Activated CD8-positive, alpha-beta T cell treated with anti-CD3 and anti-CD28 coated beads for 36 hours (primary cell): ENCODE data around the gene WDR26. TPM values are rescaled to one million over a fixed set of nuclear protein-coding genes. Genes with fewer than 3 reads are reported as not detected.
"Not testable (repeated sequence)": the region's sequence is repeated elsewhere in the genome, so short reads cannot be mapped to it uniquely, and the experiment has no call there.

Source experiments
- ATAC-seq: fragments of 200-7000 bp; cut with Tn5 transposase; one replicate; pipeline ENCODE4 v1.10.0; 2021; ENCODE audit warnings: mild to moderate bottlenecking, moderate library complexity
- CTCF ChIA-PET: fragments of 350-600 bp; sonication (Branson Sonifier 250); formaldehyde crosslinking; loops from one replicate; lab custom pipeline; 2021; ENCODE audit warnings: antibody characterized with exemption; lab: Charles Lee
- POLR2A ChIA-PET: fragments of 350-600 bp; sonication (Branson Sonifier 250); formaldehyde crosslinking; loops from one replicate; lab custom pipeline; 2021; ENCODE audit warnings: antibody characterized with exemption; lab: Charles Lee
- DNase-seq: peaks from one replicate; pipeline ENCODE4 v3.0.0-alpha.2; 2020
- H3K27ac Mint-ChIP-seq: one replicate; pipeline ENCODE4 v1.8.0; 2021; ENCODE audit warnings: mild to moderate bottlenecking, mixed read lengths
- H3K27me3 Mint-ChIP-seq: one replicate; pipeline ENCODE4 v1.8.0; 2021; ENCODE audit warnings: mixed read lengths
- H3K36me3 Mint-ChIP-seq: one replicate; pipeline ENCODE4 v1.8.0; 2021; ENCODE audit warnings: low read depth, mixed read lengths
- H3K4me1 Mint-ChIP-seq: one replicate; pipeline ENCODE4 v1.8.0; 2021; ENCODE audit warnings: low read depth, mixed read lengths
- H3K4me3 Mint-ChIP-seq: one replicate; pipeline ENCODE4 v1.8.0; 2021; ENCODE audit warnings: mild to moderate bottlenecking, moderate library complexity, mixed read lengths
- H3K9me3 Mint-ChIP-seq: one replicate; pipeline ENCODE4 v1.8.0; 2021; ENCODE audit warnings: mixed read lengths
- intact Hi-C: fragments of 100-400 bp; cut with micrococcal nuclease; formaldehyde crosslinking; loops from one replicate; pipeline ENCODE4 v1.10.0; 2022
- microRNA-seq: library from miRNA; unstranded; fragments of <30 nt; microRNA quantifications from one replicate; pipeline ENCODE4 v1.2.0, GENCODE V29; 2022; ENCODE audit warnings: borderline microRNAs expressed, borderline replicate concordance
- total RNA-seq, 2 experiments: library from RNA; stranded (reverse); gene quantifications; one replicate each; pipeline ENCODE4 v1.2.3, GENCODE V29; 2021
- TF ChIP-seq, protein P1 (sequence below): fragments of 200-600 bp; IDR thresholded peaks from one replicate; pipeline ENCODE4 v1.8.0; 2022; ENCODE audit warnings: antibody characterized with exemption, mild to moderate bottlenecking

The WDR26 gene
- total RNA-seq, 2 experiments from 2014 or later = 75.2 to 75.8 TPM

GRCh38 chr1:224343679-224344078 is 90.9 kb downstream of the WDR26 start:
- Mint-ChIP-seq H3K4me3 (no peak overlapping the region), H3K4me1 (peaks cover 9% of the 10 kb centered on the region), H3K9me3 (peaks cover 19% of the 10 kb centered on the region), H3K27ac (no peak overlapping the region), H3K36me3 (peaks cover 8% of the 10 kb centered on the region), H3K27me3 (no peaks in the 10 kb centered on the region)
- TF ChIP-seq, protein P1, sequence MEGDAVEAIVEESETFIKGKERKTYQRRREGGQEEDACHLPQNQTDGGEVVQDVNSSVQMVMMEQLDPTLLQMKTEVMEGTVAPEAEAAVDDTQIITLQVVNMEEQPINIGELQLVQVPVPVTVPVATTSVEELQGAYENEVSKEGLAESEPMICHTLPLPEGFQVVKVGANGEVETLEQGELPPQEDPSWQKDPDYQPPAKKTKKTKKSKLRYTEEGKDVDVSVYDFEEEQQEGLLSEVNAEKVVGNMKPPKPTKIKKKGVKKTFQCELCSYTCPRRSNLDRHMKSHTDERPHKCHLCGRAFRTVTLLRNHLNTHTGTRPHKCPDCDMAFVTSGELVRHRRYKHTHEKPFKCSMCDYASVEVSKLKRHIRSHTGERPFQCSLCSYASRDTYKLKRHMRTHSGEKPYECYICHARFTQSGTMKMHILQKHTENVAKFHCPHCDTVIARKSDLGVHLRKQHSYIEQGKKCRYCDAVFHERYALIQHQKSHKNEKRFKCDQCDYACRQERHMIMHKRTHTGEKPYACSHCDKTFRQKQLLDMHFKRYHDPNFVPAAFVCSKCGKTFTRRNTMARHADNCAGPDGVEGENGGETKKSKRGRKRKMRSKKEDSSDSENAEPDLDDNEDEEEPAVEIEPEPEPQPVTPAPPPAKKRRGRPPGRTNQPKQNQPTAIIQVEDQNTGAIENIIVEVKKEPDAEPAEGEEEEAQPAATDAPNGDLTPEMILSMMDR = no peak
- intact Hi-C loops = no loop called here
- CTCF ChIA-PET = interaction anchor here (1.1 to 1.2 kb wide), 2 partner anchors 10 to 38 kb away, joined by 3 to 4 read pairs; no protein-coding TSS in a partner anchor
- DNase-seq (no peak), ATAC-seq (no peak)
- POLR2A ChIA-PET = no interaction called here

DNA sequence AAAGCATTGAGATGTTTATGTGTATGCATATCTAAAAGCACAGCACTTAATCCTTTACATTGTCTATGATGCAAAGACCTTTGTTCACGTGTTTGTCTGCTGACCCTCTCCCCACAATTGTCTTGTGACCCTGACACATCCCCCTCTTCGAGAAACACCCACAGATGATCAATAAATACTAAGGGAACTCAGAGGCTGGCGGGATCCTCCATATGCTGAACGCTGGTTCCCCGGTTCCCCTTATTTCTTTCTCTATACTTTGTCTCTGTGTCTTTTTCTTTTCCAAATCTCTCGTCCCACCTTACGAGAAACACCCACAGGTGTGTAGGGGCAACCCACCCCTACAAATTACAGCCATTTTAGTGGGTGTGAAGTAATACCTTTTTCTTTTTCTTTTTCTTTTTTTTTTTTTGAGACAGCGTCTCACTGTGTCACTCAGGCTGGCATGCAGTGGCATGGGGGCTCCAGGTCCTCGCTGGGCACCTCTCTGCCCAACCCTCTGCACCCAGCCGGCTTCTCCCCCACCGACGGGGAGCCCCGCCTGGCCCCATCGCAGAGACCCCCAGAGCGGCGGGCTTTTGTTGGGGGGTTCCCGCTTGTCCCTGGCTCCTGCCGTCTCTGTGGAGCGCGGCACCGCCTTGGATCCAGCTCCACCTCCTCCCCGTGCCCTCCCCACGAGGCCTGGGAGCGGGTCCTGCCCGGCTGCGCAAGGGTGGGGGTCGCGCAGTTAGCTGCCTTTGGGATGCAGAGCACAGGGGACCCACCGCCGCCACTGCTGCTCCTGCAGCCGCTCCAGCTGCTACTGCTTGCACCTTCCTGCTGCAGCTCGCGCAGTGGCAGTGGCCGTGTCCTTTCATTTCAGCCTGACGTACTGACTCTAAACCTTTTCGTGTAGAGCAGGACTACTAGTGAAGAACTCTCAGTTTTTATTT is 93.9 kb downstream of the WDR26 start:
- CTCF ChIA-PET = interaction anchor here (1.0 kb wide), 1 partner anchor 36 kb away, joined by 3 read pairs; no protein-coding TSS in a partner anchor
- ATAC-seq = peak; percentile 83
- H3K4me1 Mint-ChIP-seq, H3K27ac Mint-ChIP-seq, intact Hi-C loops, H3K36me3 Mint-ChIP-seq, H3K27me3 Mint-ChIP-seq: not testable (repeated sequence)
- peaks cover 19% of the 10 kb centered on the region for H3K9me3 Mint-ChIP-seq
- peak; percentile 53 for DNase-seq
- peak overlapping the region; percentile 69 for H3K4me3 Mint-ChIP-seq
- POLR2A ChIA-PET = interaction anchor here (1.5 kb wide), 1 partner anchor 17 kb away, joined by 4 read pairs; no protein-coding TSS in a partner anchor

DNA sequence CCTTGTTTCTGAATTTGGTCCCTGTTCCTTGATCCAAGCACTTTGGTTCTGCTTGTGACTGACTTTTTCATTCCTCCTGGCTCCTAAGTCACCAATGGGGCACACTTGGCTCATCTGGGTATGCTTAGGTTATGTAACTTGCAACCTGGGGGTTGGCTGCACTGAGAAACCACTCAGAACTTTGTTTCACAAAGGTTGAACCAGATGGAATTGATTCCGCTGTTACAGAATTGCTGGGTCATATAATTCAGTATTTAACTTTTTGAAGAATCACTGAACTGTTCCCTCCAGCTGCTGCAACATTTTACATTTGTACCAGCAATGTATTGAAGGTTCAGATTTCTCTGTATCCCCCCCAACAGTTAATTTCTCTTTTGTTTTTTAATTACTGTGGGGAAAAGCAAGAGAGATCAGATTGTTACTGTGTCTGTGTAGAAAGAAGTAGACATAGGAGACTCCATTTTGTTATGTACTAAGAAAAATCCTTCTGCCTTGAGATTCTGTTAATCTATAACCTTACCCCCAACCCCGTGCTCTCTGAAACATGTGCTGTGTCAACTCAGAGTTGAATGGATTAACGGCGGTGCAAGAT is 95.1 kb downstream of the WDR26 start:
- CTCF ChIA-PET = interaction anchor here (1.4 kb wide), 1 partner anchor 224 kb away, joined by 5 read pairs; no protein-coding TSS in a partner anchor
- intact Hi-C loops = loop anchor here (10.0 kb wide), 1 partner anchor 635 kb away; no protein-coding TSS in a partner anchor
- Mint-ChIP-seq H3K4me1 (peaks cover 7% of the 10 kb centered on the region), H3K27ac (no peak overlapping the region), H3K36me3 (peaks cover 8% of the 10 kb centered on the region), H3K27me3 (no peaks in the 10 kb centered on the region), H3K4me3 (no peak overlapping the region), H3K9me3 (peaks cover 19% of the 10 kb centered on the region)
- no peak for ATAC-seq
- DNase-seq = no peak
- TF ChIP-seq, protein P1 = no peak
- POLR2A ChIA-PET = no interaction called here

- no peaks in the 10 kb centered on the region for H3K27me3 Mint-ChIP-seq
- no peak overlapping the region for H3K4me3 Mint-ChIP-seq
- ChIA-PET CTCF (interaction anchor here (1.1 to 1.4 kb wide), 2 partner anchors 19 to 222 kb away, joined by 4 to 5 read pairs; no protein-coding TSS in a partner anchor), POLR2A (no interaction called here)
- TF ChIP-seq, protein P1 = no peak
- no peak overlapping the region for H3K27ac Mint-ChIP-seq
- intact Hi-C loops = loop anchor here (10.0 kb wide), 1 partner anchor 633 kb away; no protein-coding TSS in a partner anchor
- ATAC-seq (no peak), DNase-seq (no peak)
- peaks cover 4% of the 10 kb centered on the region for H3K36me3 Mint-ChIP-seq
- H3K4me1 Mint-ChIP-seq = peaks cover 20% of the 10 kb centered on the region
- H3K9me3 Mint-ChIP-seq = peaks cover 8% of the 10 kb centered on the region
Measured at GRCh38 chr1:224338150-224338838, 96.3 kb downstream of the WDR26 start.

Small RNA genes lying within 50 kb of the gene (microRNA-seq; reads per million reads assigned to microRNA genes)
- gene MIR4742 = 2.7 reads per million

Other genes with a start within 250 kb of the WDR26 start
- gene NVL, start 104.6 kb downstream of the WDR26 start, total RNA-seq = 10 to 100 TPM; 37.7 to 40.4 TPM
- 10 to 100 TPM; 44.8 to 45.1 TPM for gene CNIH4, start 77.9 kb downstream of the WDR26 start, total RNA-seq
- 1 to 10 TPM; 1.6 to 2.1 TPM for gene CNIH3, start 181.5 kb upstream of the WDR26 start, total RNA-seq